K562 (cell line): ENCODE measurements around the gene FA2H. TPM values are rescaled to one million over a fixed set of nuclear protein-coding genes. Genes with fewer than 3 reads are reported as not detected.

Experiments
- ARNT ChIP-seq, 2 experiments: fragments of 450-650 bp; IDR thresholded peaks; 2 replicates each; pipeline ENCODE4 v1.6.1; 2016; ENCODE audit warnings: mild to moderate bottlenecking in 1 of 2
- BRCA1 ChIP-seq, 2 experiments: fragments of 450-650 bp in 1 of 2; sonication (generic) in 1 of 2; formaldehyde crosslinking in 1 of 2; IDR thresholded peaks; 2 replicates each; pipeline versions ENCODE4 v1.5.0 to v1.6.1; 2017 to 2020; ENCODE audit warnings: mild to moderate bottlenecking in 1 of 2, missing genetic modification reagents in 1 of 2
- FUS ChIP-seq: fragments of 200-400 bp; formaldehyde crosslinking; optimal IDR thresholded peaks from 2 replicates; pipeline ENCODE3; 2017; ENCODE audit warnings: low read depth, low read length
- RCOR1 ChIP-seq, 2 experiments: IDR thresholded peaks; 2 replicates each; pipeline ENCODE4 v1.6.1; 2012; ENCODE audit warnings: low read depth in 2 of 2, low read length in 2 of 2, borderline replicate concordance in 1 of 2, improper control_type of control experiment in 1 of 2
- STAG1 ChIP-seq: sonication (generic); formaldehyde crosslinking; IDR thresholded peaks from 2 replicates; pipeline ENCODE4 v1.5.0; 2020; ENCODE audit warnings: missing genetic modification reagents, borderline replicate concordance
- TFAP4 ChIP-seq: sonication (generic); formaldehyde crosslinking; IDR thresholded peaks from 2 replicates; pipeline ENCODE4 v1.8.0; 2022; ENCODE audit warnings: missing genetic modification reagents, mild to moderate bottlenecking, moderate library complexity, borderline replicate concordance
- YY1 ChIP-seq, 3 experiments: IDR thresholded peaks; 2 replicates each; pipeline ENCODE4 v1.6.1; 2011; ENCODE audit warnings: low read length in 2 of 3, mild to moderate bottlenecking in 2 of 3, moderate library complexity in 2 of 3, borderline replicate concordance in 1 of 3, control low read depth in 1 of 3, low read depth in 1 of 3; ENCODE audit not compliant: insufficient read depth in 3 of 3, insufficient replicate concordance in 2 of 3, control insufficient read depth in 1 of 3, insufficient read length in 1 of 3; ENCODE audit errors: extremely low read depth in 1 of 3
- ZBTB7A ChIP-seq: IDR thresholded peaks from 2 replicates; pipeline ENCODE4 v1.6.1; 2011; ENCODE audit warnings: low read depth, mild to moderate bottlenecking, low read length, moderate library complexity, borderline replicate concordance; ENCODE audit not compliant: control insufficient read depth
- ZNF263 ChIP-seq: sonication (generic); formaldehyde crosslinking; IDR thresholded peaks from 2 replicates; pipeline ENCODE4 v1.8.0; 2022; ENCODE audit warnings: mild to moderate bottlenecking, missing genetic modification reagents, borderline replicate concordance
- ZNF609 ChIP-seq: sonication (generic); formaldehyde crosslinking; IDR thresholded peaks from 2 replicates; pipeline ENCODE4 v1.8.1; 2023; ENCODE audit warnings: missing genetic modification reagents, mild to moderate bottlenecking, borderline replicate concordance
- polyA plus RNA-seq, 8 experiments: library from polyadenylated mRNA; depleted of rRNA in 4 of 8; stranded (reverse) in 5 of 8; unstranded in 3 of 8; fragments of >200 nt; fragmentation: Nextera tagmentation in 2 of 8; fragmentation: Illumina TruSeq in 1 of 8; extraction: Ambion mirVana in 2 of 8; extraction: Trizol in 1 of 8; gene quantifications; 2 replicates each; pipeline versions ENCODE4 v1.2.1 to v1.2.3, GENCODE V29; 2011 to 2014; ENCODE audit warnings: inconsistent platforms in 1 of 8, missing spikeins in 1 of 8
- total RNA-seq, 7 experiments: library from RNA; depleted of rRNA in 6 of 7; stranded (reverse); fragments of >200 nt in 6 of 7; fragmentation: Illumina TruSeq in 2 of 7; extraction: Trizol in 2 of 7; gene quantifications; 2 replicates each; pipeline versions ENCODE4 v1.2.1 to v1.2.3, GENCODE V29; 2011 to 2021; ENCODE audit warnings: low replicate concordance in 1 of 7
- TF ChIP-seq, protein P1 (sequence below), 2 experiments: fragments of 450-650 bp; formaldehyde crosslinking in 1 of 2; IDR thresholded peaks; 2 replicates each; pipeline versions ENCODE4 v1.4.0 to v1.6.1; 2014 to 2020; ENCODE audit warnings: mild to moderate bottlenecking in 2 of 2, borderline replicate concordance in 1 of 2, low read depth in 1 of 2

Gene FA2H
- total and polyA plus RNA-seq, 9 of the 15 experiments (the other 6 are each of a cell fraction or from before 2014, with no cell fraction given), result not detected

DNA sequence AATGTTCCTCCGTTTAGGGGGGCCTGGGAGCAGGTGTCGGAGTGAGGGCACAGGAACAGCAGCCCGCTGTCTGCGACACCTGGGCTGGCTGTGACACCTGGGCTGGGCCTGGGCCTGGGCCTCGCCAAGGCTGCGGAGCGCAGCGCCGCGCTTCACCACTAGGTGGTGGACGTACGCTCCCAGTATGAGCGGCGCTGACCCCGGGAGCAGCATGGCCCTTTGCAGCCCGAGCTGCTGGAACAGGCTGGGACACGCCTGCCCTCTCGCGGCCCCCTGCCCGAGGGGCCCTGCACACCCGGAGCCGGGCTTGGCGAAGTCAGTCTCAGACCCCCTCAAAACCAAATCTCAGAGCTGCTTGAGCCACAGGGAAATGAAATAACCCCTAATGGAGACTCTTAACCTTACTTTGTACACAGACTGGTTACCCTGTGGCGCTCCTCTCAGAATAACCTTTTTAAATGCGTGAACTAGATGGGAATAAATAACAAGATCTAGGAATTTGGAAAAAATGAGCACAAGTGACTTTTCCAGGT is 38.6 kb upstream of the FA2H start (continued):
- TF ChIP-seq, protein P1, sequence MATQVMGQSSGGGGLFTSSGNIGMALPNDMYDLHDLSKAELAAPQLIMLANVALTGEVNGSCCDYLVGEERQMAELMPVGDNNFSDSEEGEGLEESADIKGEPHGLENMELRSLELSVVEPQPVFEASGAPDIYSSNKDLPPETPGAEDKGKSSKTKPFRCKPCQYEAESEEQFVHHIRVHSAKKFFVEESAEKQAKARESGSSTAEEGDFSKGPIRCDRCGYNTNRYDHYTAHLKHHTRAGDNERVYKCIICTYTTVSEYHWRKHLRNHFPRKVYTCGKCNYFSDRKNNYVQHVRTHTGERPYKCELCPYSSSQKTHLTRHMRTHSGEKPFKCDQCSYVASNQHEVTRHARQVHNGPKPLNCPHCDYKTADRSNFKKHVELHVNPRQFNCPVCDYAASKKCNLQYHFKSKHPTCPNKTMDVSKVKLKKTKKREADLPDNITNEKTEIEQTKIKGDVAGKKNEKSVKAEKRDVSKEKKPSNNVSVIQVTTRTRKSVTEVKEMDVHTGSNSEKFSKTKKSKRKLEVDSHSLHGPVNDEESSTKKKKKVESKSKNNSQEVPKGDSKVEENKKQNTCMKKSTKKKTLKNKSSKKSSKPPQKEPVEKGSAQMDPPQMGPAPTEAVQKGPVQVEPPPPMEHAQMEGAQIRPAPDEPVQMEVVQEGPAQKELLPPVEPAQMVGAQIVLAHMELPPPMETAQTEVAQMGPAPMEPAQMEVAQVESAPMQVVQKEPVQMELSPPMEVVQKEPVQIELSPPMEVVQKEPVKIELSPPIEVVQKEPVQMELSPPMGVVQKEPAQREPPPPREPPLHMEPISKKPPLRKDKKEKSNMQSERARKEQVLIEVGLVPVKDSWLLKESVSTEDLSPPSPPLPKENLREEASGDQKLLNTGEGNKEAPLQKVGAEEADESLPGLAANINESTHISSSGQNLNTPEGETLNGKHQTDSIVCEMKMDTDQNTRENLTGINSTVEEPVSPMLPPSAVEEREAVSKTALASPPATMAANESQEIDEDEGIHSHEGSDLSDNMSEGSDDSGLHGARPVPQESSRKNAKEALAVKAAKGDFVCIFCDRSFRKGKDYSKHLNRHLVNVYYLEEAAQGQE (IDR thresholded peaks at IDR 0.05; ENCODE audit: borderline replicate concordance), result peak; percentile 92
- TF ChIP-seq, protein P1 (CRISPR knock-in tag; IDR thresholded peaks at IDR 0.05; ENCODE audit: low read depth), result no peak
- TF ChIP-seq ARNT (IDR thresholded peaks at IDR 0.05) (no peak), BRCA1 (IDR thresholded peaks at IDR 0.05) (no peak), BRCA1 (CRISPR knock-in tag; IDR thresholded peaks at IDR 0.05) (no peak), YY1 (IDR thresholded peaks at IDR 0.05; ENCODE audit: borderline replicate concordance in 1 of 3, control insufficient read depth in 1 of 3, extremely low read depth in 1 of 3, insufficient read depth in 3 of 3, insufficient read length in 1 of 3, insufficient replicate concordance in 2 of 3, low read depth in 1 of 3, low read length in 2 of 3) (peak in 2 of 3 experiments; percentile 58 to 63), ZNF263 (CRISPR knock-in tag) (no peak), ZNF609 (CRISPR knock-in tag) (no peak), FUS (no peak), TFAP4 (CRISPR knock-in tag) (peak; percentile 80), ZBTB7A (peak; percentile 84; the same call in 1 of the 2 replicates), RCOR1 (IDR thresholded peaks at IDR 0.05; ENCODE audit: borderline replicate concordance in 1 of 2, low read depth in 2 of 2, low read length in 2 of 2) (peak in 1 of 2 experiments; percentile 26; a peak in 1 of 4 replicates), STAG1 (CRISPR knock-in tag) (peak; percentile 93)
